Fibroblast of lung (primary cell): ENCODE data around the gene NEU3.

ENCODE experiments used
- EZH2 ChIP-seq: IDR thresholded peaks from 2 replicates; pipeline ENCODE4 v1.5.1; 2012; ENCODE audit warnings: low read length, control low read depth, mild to moderate bottlenecking; ENCODE audit errors: missing control alignments
- TF ChIP-seq, protein P1 (sequence below), 2 donors: IDR thresholded peaks in 1 of 2; conservative IDR thresholded peaks in 1 of 2; 1 replicate in 1 of 2; 2 replicates in 1 of 2; pipeline ENCODE4 v1.5.1; 2011 to 2012; ENCODE audit warnings: low read length in 2 of 2, control low read depth in 1 of 2, inconsistent platforms in 1 of 2, low read depth in 1 of 2, mild to moderate bottlenecking in 1 of 2

DNA sequence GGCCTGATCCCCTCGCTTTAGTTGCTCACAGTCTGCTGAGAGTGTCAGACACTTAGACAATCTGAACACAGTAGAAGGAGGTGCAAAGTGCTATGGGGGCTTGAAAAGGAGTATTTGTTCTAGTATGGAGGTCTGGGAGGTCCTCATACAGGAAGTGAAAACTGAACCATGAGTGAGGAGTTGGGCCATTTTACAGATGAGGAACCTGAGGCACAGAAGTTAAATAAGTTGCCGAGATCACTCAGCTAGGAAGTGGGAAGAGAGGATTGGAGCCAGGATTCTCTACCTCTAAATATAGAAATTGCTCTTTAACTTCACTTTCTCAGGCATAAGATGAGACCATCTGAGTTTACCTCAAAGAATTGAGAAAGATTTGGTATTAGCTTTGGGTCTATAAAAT, 4.0 kb upstream of the NEU3 start:
- TF ChIP-seq, protein P1, sequence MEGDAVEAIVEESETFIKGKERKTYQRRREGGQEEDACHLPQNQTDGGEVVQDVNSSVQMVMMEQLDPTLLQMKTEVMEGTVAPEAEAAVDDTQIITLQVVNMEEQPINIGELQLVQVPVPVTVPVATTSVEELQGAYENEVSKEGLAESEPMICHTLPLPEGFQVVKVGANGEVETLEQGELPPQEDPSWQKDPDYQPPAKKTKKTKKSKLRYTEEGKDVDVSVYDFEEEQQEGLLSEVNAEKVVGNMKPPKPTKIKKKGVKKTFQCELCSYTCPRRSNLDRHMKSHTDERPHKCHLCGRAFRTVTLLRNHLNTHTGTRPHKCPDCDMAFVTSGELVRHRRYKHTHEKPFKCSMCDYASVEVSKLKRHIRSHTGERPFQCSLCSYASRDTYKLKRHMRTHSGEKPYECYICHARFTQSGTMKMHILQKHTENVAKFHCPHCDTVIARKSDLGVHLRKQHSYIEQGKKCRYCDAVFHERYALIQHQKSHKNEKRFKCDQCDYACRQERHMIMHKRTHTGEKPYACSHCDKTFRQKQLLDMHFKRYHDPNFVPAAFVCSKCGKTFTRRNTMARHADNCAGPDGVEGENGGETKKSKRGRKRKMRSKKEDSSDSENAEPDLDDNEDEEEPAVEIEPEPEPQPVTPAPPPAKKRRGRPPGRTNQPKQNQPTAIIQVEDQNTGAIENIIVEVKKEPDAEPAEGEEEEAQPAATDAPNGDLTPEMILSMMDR (conservative IDR thresholded peaks at IDR 0.05 in 1 of 2, IDR thresholded peaks at IDR 0.05 in 1 of 2; ENCODE audit: low read depth in 1 of 2, low read length in 2 of 2): no peak
- TF ChIP-seq EZH2: no peak
